Measurements from ENCODE around the gene BEAN1. TPM values are rescaled to one million over a fixed set of nuclear protein-coding genes. Genes with fewer than 3 reads are reported as not detected.

Gene BEAN1
- total RNA-seq, 4 donors from 2014 or later, result 0.40 TPM; not detected in 3

DNA sequence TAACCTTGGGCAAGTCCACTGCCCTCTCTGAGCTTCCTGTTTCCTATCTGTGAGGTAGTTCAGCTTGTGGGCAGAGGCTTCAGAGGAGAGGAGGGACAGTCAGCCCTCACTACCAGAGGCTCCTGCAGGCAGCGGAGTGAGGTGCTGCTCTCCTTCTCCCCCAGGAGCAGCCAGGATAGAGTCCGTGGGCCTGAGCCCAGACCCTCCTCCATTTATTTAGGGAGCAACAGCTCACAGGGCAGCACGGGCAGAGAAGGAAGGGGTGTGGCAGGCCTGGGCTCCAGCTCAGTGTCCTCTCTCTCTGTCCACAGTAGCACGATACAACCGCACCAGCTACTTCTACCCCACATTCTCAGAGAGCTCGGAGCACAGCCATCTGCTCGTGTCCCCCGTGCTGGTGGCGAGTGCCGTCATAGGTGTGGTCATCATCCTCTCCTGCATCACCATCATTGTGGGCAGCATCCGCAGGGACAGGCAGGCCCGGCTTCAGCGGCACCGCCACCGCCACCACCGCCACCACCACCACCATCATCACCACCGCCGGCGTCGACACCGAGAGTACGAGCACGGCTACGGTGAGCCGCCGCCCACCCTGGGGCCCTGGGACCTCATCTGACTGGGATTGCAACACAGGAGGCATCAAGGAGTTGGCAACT lies 42.3 kb downstream of the BEAN1 start:
- TF ChIP-seq POLR2AphosphoS5 (IDR thresholded peaks at IDR 0.05) (no peak), EP300 (IDR thresholded peaks at IDR 0.05; ENCODE audit: low read depth) (no peak), CTCF (IDR thresholded peaks at IDR 0.05) (no peak), POLR2A (IDR thresholded peaks at IDR 0.05) (no peak)
- H3K27ac ChIP-seq, result no peak overlapping the region
- no peaks in the 10 kb centered on the region for H3K9me3 ChIP-seq
- no peak for DNase-seq
- intact Hi-C loops (cut with DNase I; ENCODE audit: low total_unique reads), result no loop called here
- H3K4me1 ChIP-seq, result no peaks in the 10 kb centered on the region
- H3K36me3 ChIP-seq, result no peaks in the 10 kb centered on the region
- H3K4me3 ChIP-seq, result no peak overlapping the region
- peaks cover 12% of the 10 kb centered on the region for H3K27me3 ChIP-seq
- in situ Hi-C loops (cut with MboI; ENCODE audit: low pct_ligation_motif_present in 1 of 4, low pct_unique_long_range_greater_than_20kb in 1 of 4, low sequenced_read_pairs in 3 of 4), result no loop called here
- WGBS, 2 donors (ENCODE audit: low coverage in 1 of 2), result 97% methylated on average over 24 of the region's 26 CpGs; no CpG with 5 or more reads in 1 of the 2 donors

DNA sequence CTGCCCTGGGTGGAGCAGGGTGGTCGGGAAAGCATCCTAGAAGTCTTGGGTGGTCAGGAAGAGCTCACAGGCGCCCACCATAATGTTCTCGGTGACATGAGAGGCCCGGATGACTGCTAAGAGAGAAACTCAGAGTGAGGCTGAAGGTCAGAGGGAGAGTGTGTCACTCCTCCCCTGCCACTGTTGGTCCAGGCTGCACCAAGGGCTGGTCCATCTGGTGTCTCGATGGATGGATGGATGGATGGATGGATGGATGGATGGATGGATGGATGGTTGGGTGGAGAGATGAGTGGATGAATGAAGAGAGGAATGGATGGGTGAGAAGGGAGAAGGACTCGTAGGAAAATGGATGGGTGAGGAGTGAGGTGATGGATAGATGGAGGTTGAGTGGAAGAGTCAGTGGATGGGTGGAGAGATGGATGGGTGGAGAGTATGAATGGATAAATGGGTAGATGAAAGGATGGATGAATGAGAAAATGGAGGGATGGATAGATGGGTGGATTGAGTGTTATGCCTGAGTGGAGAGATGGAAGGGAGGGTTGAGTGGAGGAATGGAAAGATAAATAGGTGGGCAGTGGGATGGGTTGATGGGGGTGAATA lies 43.0 kb downstream of the BEAN1 start:
- no peak for TF ChIP-seq POLR2AphosphoS5 (IDR thresholded peaks at IDR 0.05)
- TF ChIP-seq POLR2A (IDR thresholded peaks at IDR 0.05), result no peak
- TF ChIP-seq CTCF (IDR thresholded peaks at IDR 0.05), result no peak
- no peak for TF ChIP-seq EP300 (IDR thresholded peaks at IDR 0.05; ENCODE audit: low read depth)
- DNase-seq, result no peak
- no peaks in the 10 kb centered on the region for H3K9me3 ChIP-seq
- H3K27me3 ChIP-seq, result peaks cover 9% of the 10 kb centered on the region
- in situ Hi-C loops (cut with MboI; ENCODE audit: low pct_ligation_motif_present in 1 of 4, low pct_unique_long_range_greater_than_20kb in 1 of 4, low sequenced_read_pairs in 3 of 4) (no loop called here), intact Hi-C loops (cut with DNase I; ENCODE audit: low total_unique reads) (no loop called here)
- no peak overlapping the region for H3K27ac ChIP-seq
- no peak overlapping the region for H3K4me3 ChIP-seq
- H3K4me1 ChIP-seq, result no peaks in the 10 kb centered on the region
- H3K36me3 ChIP-seq, result no peaks in the 10 kb centered on the region
- 79 to 96% methylated on average over 2 to 6 of the region's 6 CpGs for WGBS, 2 donors (ENCODE audit: low coverage in 1 of 2)

GRCh38 chr16:66470556-66470955 lies 43.5 kb downstream of the BEAN1 start:
- DNase-seq, result no peak
- in situ Hi-C loops (cut with MboI; ENCODE audit: low pct_ligation_motif_present in 1 of 4, low pct_unique_long_range_greater_than_20kb in 1 of 4, low sequenced_read_pairs in 3 of 4), result no loop called here
- no peaks in the 10 kb centered on the region for H3K36me3 ChIP-seq
- WGBS, 2 donors (ENCODE audit: low coverage in 1 of 2), result 69 to 83% methylated on average over 1 to 2 of the region's 2 CpGs
- H3K27me3 ChIP-seq, result peaks cover 9% of the 10 kb centered on the region
- H3K4me1 ChIP-seq, result no peaks in the 10 kb centered on the region
- H3K9me3 ChIP-seq, result no peaks in the 10 kb centered on the region
- no peak for TF ChIP-seq CTCF (IDR thresholded peaks at IDR 0.05)
- TF ChIP-seq EP300 (IDR thresholded peaks at IDR 0.05; ENCODE audit: low read depth), result no peak
- TF ChIP-seq POLR2AphosphoS5 (IDR thresholded peaks at IDR 0.05), result no peak
- H3K27ac ChIP-seq, result no peak overlapping the region
- no peak overlapping the region for H3K4me3 ChIP-seq
- intact Hi-C loops (cut with DNase I; ENCODE audit: low total_unique reads), result no loop called here

- in situ Hi-C loops (cut with MboI; ENCODE audit: low pct_ligation_motif_present in 1 of 4, low pct_unique_long_range_greater_than_20kb in 1 of 4, low sequenced_read_pairs in 3 of 4) (no loop called here), intact Hi-C loops (cut with DNase I; ENCODE audit: low total_unique reads) (no loop called here)
Measured at GRCh38 chr16:66471264-66471663, 44.2 kb downstream of the BEAN1 start.

More at GRCh38 chr16:66471264-66471663, 44.2 kb downstream of the BEAN1 start:
- Histone ChIP-seq H3K27me3 (peaks cover 9% of the 10 kb centered on the region), H3K4me1 (no peaks in the 10 kb centered on the region), H3K4me3 (no peak overlapping the region), H3K36me3 (no peaks in the 10 kb centered on the region), H3K27ac (no peak overlapping the region), H3K9me3 (no peaks in the 10 kb centered on the region)
- 96% methylated on average over 6 of the region's 10 CpGs; no CpG with 5 or more reads in 1 of the 2 donors for WGBS, 2 donors (ENCODE audit: low coverage in 1 of 2)
- no peak for DNase-seq
- no peak for TF ChIP-seq CTCF (IDR thresholded peaks at IDR 0.05)
- no peak for TF ChIP-seq POLR2AphosphoS5 (IDR thresholded peaks at IDR 0.05)
- TF ChIP-seq EP300 (IDR thresholded peaks at IDR 0.05; ENCODE audit: low read depth), result no peak
- no peak for TF ChIP-seq POLR2A (IDR thresholded peaks at IDR 0.05)

All from transverse colon (tissue), 4 donors.